Ovary (tissue), 9 donors: ENCODE results near the gene SLC4A2. TPM values are rescaled to one million over a fixed set of nuclear protein-coding genes. Genes with fewer than 3 reads are reported as not detected.

ENCODE experiments used
- DNase-seq, 5 donors: peaks; one replicate each; pipeline ENCODE4 v3.0.0-alpha.2; 2019 to 2020
- H3K27ac ChIP-seq, 2 donors: fragments of 200-600 bp; one replicate each; pipeline versions ENCODE4 v1.5.1 to v1.8.0; 2019 to 2022
- H3K27me3 ChIP-seq: fragments of 200-600 bp; one replicate; pipeline ENCODE4 v1.8.0; 2022
- H3K36me3 ChIP-seq: fragments of 200-600 bp; sonication (generic); one replicate; pipeline ENCODE4 v1.5.1; 2019
- H3K4me1 ChIP-seq: one replicate; pipeline ENCODE4 v1.8.1; 2013; ENCODE audit warnings: mild to moderate bottlenecking, moderate library complexity; ENCODE audit not compliant: insufficient read depth
- H3K4me3 ChIP-seq: fragments of 200-600 bp; sonication (generic); one replicate; pipeline ENCODE4 v1.5.1; 2017
- H3K9me3 ChIP-seq, 2 donors: fragments of 200-600 bp in 1 of 2; sonication (generic) in 1 of 2; one replicate each; pipeline versions ENCODE4 v1.5.1 to v1.8.1; 2013 to 2019; ENCODE audit warnings: mild to moderate bottlenecking in 1 of 2, moderate library complexity in 1 of 2
- CTCF ChIP-seq, 3 donors: fragments of 450-650 bp in 2 of 3; fragments of 200-600 bp in 1 of 3; IDR thresholded peaks; one replicate each; pipeline versions ENCODE4 v1.5.1 to v1.8.0; 2016 to 2022; ENCODE audit warnings: antibody characterized with exemption in 3 of 3, mild to moderate bottlenecking in 1 of 3
- EP300 ChIP-seq: sonication (generic); formaldehyde crosslinking; IDR thresholded peaks from one replicate; pipeline ENCODE4 v1.6.1; 2017; ENCODE audit warnings: antibody characterized with exemption
- POLR2A ChIP-seq: fragments of 450-650 bp; IDR thresholded peaks from one replicate; pipeline ENCODE4 v1.6.1; 2017; ENCODE audit warnings: antibody characterized with exemption, mild to moderate bottlenecking, moderate library complexity
- WGBS, 3 donors: extraction: QIAGEN DNeasy Blood & Tissue Kit in 1 of 3; methylation state at CpG; one replicate each; pipeline versions ENCODE4 v1.1.5 to v1.1.7; 2013 to 2017; 5-methylcytosine and 5-hydroxymethylcytosine counted together
- intact Hi-C, 4 donors: fragments of 100-400 bp; cut with DNase I; formaldehyde crosslinking; loops; one replicate each; pipeline versions ENCODE4 v1.11.0 to v1.15.1; 2022 to 2023
- polyA plus RNA-seq, 2 donors: library from polyadenylated mRNA; stranded (reverse); fragments of 200-250 nt in 1 of 2; fragments of 350-450 nt in 1 of 2; fragmentation: Illumina TruSeq in 1 of 2; extraction: RNeasy Lipid Tissue Mini Kit (QIAGEN cat#74804) in 1 of 2; gene quantifications; one replicate each; pipeline ENCODE4 v1.2.3, GENCODE V29; 2013 to 2014
- total RNA-seq, 7 donors: library from RNA; depleted of rRNA in 2 of 7; stranded (reverse); fragments of >200 nt in 2 of 7; fragmentation: NEBNext Ultra II Directional in 3 of 7; extraction: Animal tissue kit (Norgen Biotek cat#: 25700) in 3 of 7; gene quantifications; one replicate each; pipeline versions ENCODE4 v1.1.0 to v1.2.4, GENCODE V29; 2016 to 2023
- donor health status: DM: no; HTN: no; CAD: no; lungs with moderate emphysema.
- donor health status: DM: no; HTN: no; CAD: no.
- donor health status: Bipolar disorder and iron deficiency.
- donor health status: DM: yes; HTN: yes; CAD: no.
- donor health status: DM: no; HTN: no; CAD: no.
- donor health status: DM: yes; HTN: yes; CAD: no.

Gene SLC4A2
- total and polyA plus RNA-seq, 9 donors, result 10.5 to 127 (median 94.3) TPM

DNA sequence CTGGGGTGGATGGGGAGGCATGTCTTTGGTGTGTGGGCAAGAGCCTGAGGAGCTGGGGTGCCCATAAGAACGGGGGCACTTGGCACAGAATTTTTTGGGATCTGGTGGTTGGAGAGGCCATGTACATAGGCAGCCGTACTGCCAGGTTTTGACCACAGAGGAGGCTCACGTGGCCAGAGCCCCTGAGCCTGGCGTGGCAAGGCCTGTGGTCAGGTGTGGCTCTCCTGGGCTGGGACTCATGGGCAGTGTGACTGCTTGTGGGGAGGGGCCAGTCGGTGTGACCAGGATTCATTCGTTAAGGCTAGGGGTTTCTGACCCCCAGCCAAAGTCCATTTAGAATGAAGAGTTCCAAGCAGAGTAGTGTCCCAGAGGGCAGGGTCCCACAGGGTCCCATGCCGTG lies 65.1 kb downstream of the SLC4A2 start:
- WGBS, 3 donors, result 83 to 91% (median 86%) methylated on average over 4 to 7 of the region's 7 CpGs
- H3K4me1 ChIP-seq, result peaks cover 8% of the 10 kb centered on the region
- no peaks in the 10 kb centered on the region for H3K27me3 ChIP-seq
- no peaks in the 10 kb centered on the region for H3K36me3 ChIP-seq
- intact Hi-C loops, result loop anchor here in 1 of 4 donors (5.0 kb wide), 1 partner anchor 178 kb away; no protein-coding TSS in a partner anchor
- TF ChIP-seq CTCF (IDR thresholded peaks at IDR 0.05) (no peak), EP300 (no peak), POLR2A (no peak)
- H3K4me3 ChIP-seq, result no peak overlapping the region
- no peak for DNase-seq
- no peak overlapping the region for H3K27ac ChIP-seq
- no peaks in the 10 kb centered on the region for H3K9me3 ChIP-seq

DNA sequence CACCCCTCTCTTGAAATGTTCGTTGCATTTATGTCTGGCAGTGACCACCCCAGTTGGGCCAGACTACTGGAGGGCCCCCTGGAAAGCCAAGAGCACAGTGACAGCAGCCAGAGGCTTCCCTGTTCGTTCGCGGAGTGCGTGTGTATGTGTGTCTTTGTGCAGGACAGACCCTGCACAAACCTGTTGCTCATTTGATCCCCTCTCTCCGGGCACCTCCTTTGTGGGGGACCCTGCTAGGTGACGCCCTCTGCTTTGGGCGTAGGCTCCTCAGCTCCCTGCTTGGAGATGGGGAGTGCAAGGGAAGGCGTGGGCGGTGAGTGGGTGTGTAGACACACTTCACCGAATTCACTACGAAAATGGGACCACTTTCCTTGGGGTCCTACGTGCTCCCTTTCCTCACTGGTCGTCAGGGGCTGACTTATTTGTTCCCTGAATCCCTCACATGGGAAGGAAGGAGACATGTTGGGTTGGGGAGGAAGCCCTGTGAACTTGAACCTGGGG lies 65.6 kb downstream of the SLC4A2 start:
- Histone ChIP-seq H3K9me3 (no peaks in the 10 kb centered on the region), H3K4me3 (no peak overlapping the region), H3K36me3 (no peaks in the 10 kb centered on the region), H3K4me1 (peaks cover 8% of the 10 kb centered on the region), H3K27ac (no peak overlapping the region), H3K27me3 (no peaks in the 10 kb centered on the region)
- 83 to 89% (median 87%) methylated on average over 14 of the region's 14 CpGs for WGBS, 3 donors
- DNase-seq, result no peak
- no peak for TF ChIP-seq POLR2A
- TF ChIP-seq EP300, result no peak
- TF ChIP-seq CTCF (IDR thresholded peaks at IDR 0.05), result no peak
- intact Hi-C loops, result loop anchor here in 3 of 4 donors (5.0 kb wide), 4 partner anchors 42 to 177 kb away; partner anchors contain the start of gene GBX1 (in 1 of the 3)

GRCh38 chr7:151125470-151125845 lies 66.1 kb downstream of the SLC4A2 start:
- intact Hi-C loops, result loop anchor here in 3 of 4 donors (5.0 kb wide), 4 partner anchors 42 to 177 kb away; partner anchors contain the start of gene GBX1 (in 1 of the 3)
- Histone ChIP-seq H3K36me3 (no peaks in the 10 kb centered on the region), H3K27me3 (no peaks in the 10 kb centered on the region), H3K9me3 (no peaks in the 10 kb centered on the region), H3K4me1 (peaks cover 8% of the 10 kb centered on the region), H3K27ac (no peak overlapping the region), H3K4me3 (peak overlapping the region; percentile 40)
- 21 to 30% (median 22%) methylated on average over 22 of the region's 22 CpGs for WGBS, 3 donors
- no peak for TF ChIP-seq CTCF (IDR thresholded peaks at IDR 0.05)
- no peak for TF ChIP-seq EP300
- no peak for TF ChIP-seq POLR2A
- DNase-seq, result no peak

GRCh38 chr7:151125846-151126481 lies 66.6 kb downstream of the SLC4A2 start:
- TF ChIP-seq POLR2A (no peak), CTCF (IDR thresholded peaks at IDR 0.05) (no peak), EP300 (no peak)
- Histone ChIP-seq H3K4me1 (peaks cover 8% of the 10 kb centered on the region), H3K9me3 (no peaks in the 10 kb centered on the region), H3K36me3 (no peaks in the 10 kb centered on the region), H3K4me3 (peak overlapping the region; percentile 40), H3K27ac (no peak overlapping the region), H3K27me3 (no peaks in the 10 kb centered on the region)
- peak in 1 of 5 donors; percentile 61 for DNase-seq
- intact Hi-C loops, result loop anchor here in 3 of 4 donors (5.0 kb wide), 4 partner anchors 41 to 176 kb away; partner anchors contain the start of gene GBX1 (in 1 of the 3)
- 8 to 15% (median 8%) methylated on average over 54 to 58 of the region's 58 CpGs for WGBS, 3 donors

Other genes with a start within 250 kb of the SLC4A2 start
- gene AOC1, start 207.1 kb upstream of the SLC4A2 start, total RNA-seq, result under 1 TPM in 2 of 7 donors, not detected in 5; 0.26 to 0.95 TPM
- gene AOC1, start 207.1 kb upstream of the SLC4A2 start, polyA plus RNA-seq, result not detected
- 10 to 100 TPM in 2 of 7 donors, 1 to 10 TPM in 5; 2.0 to 26.3 (median 8.0) TPM for gene KCNH2, start 81.3 kb upstream of the SLC4A2 start, total RNA-seq
- gene KCNH2, start 81.3 kb upstream of the SLC4A2 start, polyA plus RNA-seq, result 1 to 10 TPM; 3.0 to 5.0 TPM
- 10 to 100 TPM in 1 of 7 donors, 1 to 10 TPM in 6; 2.9 to 26.0 (median 5.4) TPM for gene NOS3, start 68.6 kb upstream of the SLC4A2 start, total RNA-seq
- gene NOS3, start 68.6 kb upstream of the SLC4A2 start, polyA plus RNA-seq, result 1 to 10 TPM; 1.0 to 8.9 TPM
- gene ATG9B, start 35.1 kb upstream of the SLC4A2 start, total RNA-seq, result 1 to 10 TPM in 1 of 7 donors, under 1 TPM in 6; 0.18 to 1.0 (median 0.40) TPM
- gene ATG9B, start 35.1 kb upstream of the SLC4A2 start, polyA plus RNA-seq, result under 1 TPM; 0.03 to 0.19 TPM
- gene ABCB8, start 31.1 kb upstream of the SLC4A2 start, total RNA-seq, result 10 to 100 TPM; 15.5 to 45.2 (median 29.1) TPM
- gene ABCB8, start 31.1 kb upstream of the SLC4A2 start, polyA plus RNA-seq, result 10 to 100 TPM in 1 of 2 donors, 1 to 10 TPM in 1; 6.1 to 14.7 TPM
- gene ASIC3, start 11.1 kb upstream of the SLC4A2 start, total RNA-seq, result 1 to 10 TPM; 2.5 to 9.4 (median 4.5) TPM
- 1 to 10 TPM; 1.0 to 2.9 TPM for gene ASIC3, start 11.1 kb upstream of the SLC4A2 start, polyA plus RNA-seq
- 1 to 10 TPM; 2.7 to 5.9 (median 4.1) TPM for gene CDK5, start 1.7 kb upstream of the SLC4A2 start, total RNA-seq
- 1 to 10 TPM; 3.8 to 9.4 TPM for gene CDK5, start 1.7 kb upstream of the SLC4A2 start, polyA plus RNA-seq
- gene FASTK, start 21.2 kb downstream of the SLC4A2 start, total RNA-seq, result 10 to 100 TPM; 58.0 to 93.3 (median 75.8) TPM
- 10 to 100 TPM in 1 of 2 donors, 1 to 10 TPM in 1; 5.4 to 95.2 TPM for gene FASTK, start 21.2 kb downstream of the SLC4A2 start, polyA plus RNA-seq
- 10 to 100 TPM; 19.0 to 40.3 (median 33.8) TPM for gene TMUB1, start 23.9 kb downstream of the SLC4A2 start, total RNA-seq
- 10 to 100 TPM in 1 of 2 donors, 1 to 10 TPM in 1; 1.9 to 28.8 TPM for gene TMUB1, start 23.9 kb downstream of the SLC4A2 start, polyA plus RNA-seq
- gene AGAP3, start 26.9 kb downstream of the SLC4A2 start, total RNA-seq, result 100 to 1,000 TPM in 4 of 7 donors, 10 to 100 TPM in 3; 58.7 to 125 (median 101) TPM
- 10 to 100 TPM; 22.3 to 77.4 TPM for gene AGAP3, start 26.9 kb downstream of the SLC4A2 start, polyA plus RNA-seq
- gene GBX1, start 108.1 kb downstream of the SLC4A2 start, total RNA-seq, result not detected
- not detected for gene GBX1, start 108.1 kb downstream of the SLC4A2 start, polyA plus RNA-seq
- gene ASB10, start 127.7 kb downstream of the SLC4A2 start, total RNA-seq, result not detected
- gene ASB10, start 127.7 kb downstream of the SLC4A2 start, polyA plus RNA-seq, result not detected
- gene H2BK1, start 150.9 kb downstream of the SLC4A2 start, total RNA-seq, result 1 to 10 TPM in 3 of 7 donors, not detected in 4; 1.0 to 1.3 (median 1.1) TPM
- gene H2BK1, start 150.9 kb downstream of the SLC4A2 start, polyA plus RNA-seq, result under 1 TPM in 1 of 2 donors, not detected in 1; 0.36 TPM
- 10 to 100 TPM; 20.5 to 40.3 (median 31.0) TPM for gene ABCF2, start 167.6 kb downstream of the SLC4A2 start, total RNA-seq
- 10 to 100 TPM; 13.6 to 19.9 TPM for gene ABCF2, start 167.6 kb downstream of the SLC4A2 start, polyA plus RNA-seq
- 10 to 100 TPM; 19.3 to 36.2 (median 28.5) TPM for gene CHPF2, start 172.9 kb downstream of the SLC4A2 start, total RNA-seq
- gene CHPF2, start 172.9 kb downstream of the SLC4A2 start, polyA plus RNA-seq, result 10 to 100 TPM in 1 of 2 donors, 1 to 10 TPM in 1; 8.4 to 18.8 TPM
- 100 to 1,000 TPM in 4 of 7 donors, 10 to 100 TPM in 3; 30.2 to 203 (median 101) TPM for gene SMARCD3, start 189.1 kb downstream of the SLC4A2 start, total RNA-seq
- 10 to 100 TPM; 43.5 to 56.1 TPM for gene SMARCD3, start 189.1 kb downstream of the SLC4A2 start, polyA plus RNA-seq